Measurements from ENCODE around the gene TIMMDC1.

- TF ChIP-seq ZNF280C (tag by site-specific recombination; IDR thresholded peaks at IDR 0.05): no peak
- no peak for TF ChIP-seq ZNF24 (tag by site-specific recombination; IDR thresholded peaks at IDR 0.05)
- TF ChIP-seq ZNF121 (tag by site-specific recombination; IDR thresholded peaks at IDR 0.05): no peak
- TF ChIP-seq CTCF (tag by site-specific recombination; IDR thresholded peaks at IDR 0.05): no peak
Measured at GRCh38 chr3:119506631-119507030, 8.3 kb downstream of the TIMMDC1 start.
